SH-SY5Y (cell line): ENCODE measurements around the gene RABL6.

Experiments
- GATA2 ChIP-seq: IDR thresholded peaks from 2 replicates; pipeline ENCODE4 v1.6.1; 2011; ENCODE audit warnings: mild to moderate bottlenecking, low read depth, low read length
- GATA3 ChIP-seq: IDR thresholded peaks from 2 replicates; pipeline ENCODE4 v1.6.1; 2011; ENCODE audit warnings: low read depth, mild to moderate bottlenecking, low read length, moderate library complexity

GRCh38 chr9:136858452-136858843 is 50.7 kb downstream of the RABL6 start:
- TF ChIP-seq GATA3 (no peak), GATA2 (no peak)
